ENCODE data around the gene SASH1. TPM values are rescaled to one million over a fixed set of nuclear protein-coding genes. Genes with fewer than 3 reads are reported as not detected.
A peak's percentile ranks its signal among the peaks of the same experiment; 100 is the strongest.
"Not testable (repeated sequence)": the region's sequence is repeated elsewhere in the genome, so short reads cannot be mapped to it uniquely, and the experiment has no call there.

The SASH1 gene
- total RNA-seq, 1 donor from 2014 or later: 15.5 TPM

DNA sequence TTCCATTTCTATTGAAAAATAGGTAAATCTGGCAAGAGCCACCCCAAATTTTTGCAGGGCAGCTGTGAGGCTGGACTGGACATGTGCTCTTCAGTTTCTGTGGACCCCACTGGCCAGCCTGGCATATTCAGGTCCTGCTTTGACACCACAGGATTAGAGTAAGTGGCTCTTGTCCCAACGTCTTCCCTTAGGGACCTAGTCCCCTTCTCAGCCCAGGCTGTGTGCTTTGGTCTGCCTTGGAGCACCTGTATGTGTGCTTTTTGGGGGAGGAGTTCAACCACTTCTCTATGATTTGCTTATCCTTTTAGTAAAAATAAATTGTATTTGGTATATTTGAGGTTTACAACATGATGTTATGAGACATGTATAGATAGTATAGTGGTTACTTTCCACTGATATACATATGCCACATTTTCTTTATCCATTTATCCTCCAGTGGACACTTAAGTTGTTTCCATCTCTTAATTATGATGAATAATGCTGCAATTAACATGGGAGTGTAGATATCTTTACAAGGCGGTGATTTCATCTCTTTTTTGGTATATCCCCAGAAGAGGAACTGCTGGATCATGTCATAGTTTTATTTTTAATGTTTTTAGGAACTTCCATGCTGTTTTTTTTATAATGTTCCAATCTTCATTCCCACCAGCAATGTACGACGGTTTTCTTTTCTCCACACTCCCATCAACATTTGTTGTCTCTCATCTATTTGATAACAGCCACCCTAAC lies 236.4 kb downstream of the SASH1 start:
- H3K4me3 Mint-ChIP-seq (ENCODE audit: unreplicated experiment): no peak overlapping the region
- Histone ChIP-seq H3K27ac (ENCODE audit: low read depth, low read length) (no peak overlapping the region), H3K9me3 (ENCODE audit: insufficient read depth, low read depth, low read length) (no peaks in the 10 kb centered on the region), H3K27me3 (ENCODE audit: insufficient read depth, low read length) (no peaks in the 10 kb centered on the region), H3K4me2 (ENCODE audit: low read length) (no peak overlapping the region), H3K4me1 (ENCODE audit: insufficient read depth, low read length) (no peaks in the 10 kb centered on the region), H3K4me3 (ENCODE audit: insufficient read depth, low read depth, low read length) (no peak overlapping the region), H3K9ac (ENCODE audit: low read length) (no peak overlapping the region), H4K20me1 (ENCODE audit: insufficient read depth, low read length) (no peaks in the 10 kb centered on the region), H3K36me3 (ENCODE audit: insufficient read depth, low read length) (no peaks in the 10 kb centered on the region), H3K79me2 (ENCODE audit: insufficient read depth, low read length) (no peaks in the 10 kb centered on the region), H2AFZ (ENCODE audit: low read depth, low read length) (no peak overlapping the region)
- H3K27ac Mint-ChIP-seq (ENCODE audit: unreplicated experiment): no peak overlapping the region
- H3K4me1 Mint-ChIP-seq (ENCODE audit: low read depth, unreplicated experiment): peaks cover 3% of the 10 kb centered on the region
- H3K36me3 Mint-ChIP-seq (ENCODE audit: low read depth, unreplicated experiment): no peaks in the 10 kb centered on the region
- FAIRE-seq: no peak
- peaks cover 3% of the 10 kb centered on the region for H3K27me3 Mint-ChIP-seq (ENCODE audit: low read depth, unreplicated experiment)
- TF ChIP-seq, protein P1, sequence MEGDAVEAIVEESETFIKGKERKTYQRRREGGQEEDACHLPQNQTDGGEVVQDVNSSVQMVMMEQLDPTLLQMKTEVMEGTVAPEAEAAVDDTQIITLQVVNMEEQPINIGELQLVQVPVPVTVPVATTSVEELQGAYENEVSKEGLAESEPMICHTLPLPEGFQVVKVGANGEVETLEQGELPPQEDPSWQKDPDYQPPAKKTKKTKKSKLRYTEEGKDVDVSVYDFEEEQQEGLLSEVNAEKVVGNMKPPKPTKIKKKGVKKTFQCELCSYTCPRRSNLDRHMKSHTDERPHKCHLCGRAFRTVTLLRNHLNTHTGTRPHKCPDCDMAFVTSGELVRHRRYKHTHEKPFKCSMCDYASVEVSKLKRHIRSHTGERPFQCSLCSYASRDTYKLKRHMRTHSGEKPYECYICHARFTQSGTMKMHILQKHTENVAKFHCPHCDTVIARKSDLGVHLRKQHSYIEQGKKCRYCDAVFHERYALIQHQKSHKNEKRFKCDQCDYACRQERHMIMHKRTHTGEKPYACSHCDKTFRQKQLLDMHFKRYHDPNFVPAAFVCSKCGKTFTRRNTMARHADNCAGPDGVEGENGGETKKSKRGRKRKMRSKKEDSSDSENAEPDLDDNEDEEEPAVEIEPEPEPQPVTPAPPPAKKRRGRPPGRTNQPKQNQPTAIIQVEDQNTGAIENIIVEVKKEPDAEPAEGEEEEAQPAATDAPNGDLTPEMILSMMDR (IDR thresholded peaks at IDR 0.05; ENCODE audit: insufficient read depth, low read depth, low read length): no peak
- TF ChIP-seq EZH2 (IDR thresholded peaks at IDR 0.05; ENCODE audit: insufficient read depth, low read length): no peak
- no peak for DNase-seq (ENCODE audit: low read depth)
- peaks cover 7% of the 10 kb centered on the region for H3K9me3 Mint-ChIP-seq (ENCODE audit: unreplicated experiment)

- Histone ChIP-seq H3K79me2 (ENCODE audit: insufficient read depth, low read length) (no peaks in the 10 kb centered on the region), H4K20me1 (ENCODE audit: insufficient read depth, low read length) (no peaks in the 10 kb centered on the region), H3K9me3 (ENCODE audit: insufficient read depth, low read depth, low read length) (no peaks in the 10 kb centered on the region), H3K27ac (ENCODE audit: low read depth, low read length) (no peak overlapping the region), H3K4me1 (ENCODE audit: insufficient read depth, low read length) (no peaks in the 10 kb centered on the region), H3K9ac (ENCODE audit: low read length) (no peak overlapping the region), H3K4me2 (ENCODE audit: low read length) (no peak overlapping the region), H3K36me3 (ENCODE audit: insufficient read depth, low read length) (no peaks in the 10 kb centered on the region), H3K4me3 (ENCODE audit: insufficient read depth, low read depth, low read length) (no peak overlapping the region), H3K27me3 (ENCODE audit: insufficient read depth, low read length) (no peaks in the 10 kb centered on the region), H2AFZ (ENCODE audit: low read depth, low read length) (no peak overlapping the region)
- Mint-ChIP-seq H3K4me1 (ENCODE audit: low read depth, unreplicated experiment) (peaks cover 3% of the 10 kb centered on the region), H3K4me3 (ENCODE audit: unreplicated experiment) (no peak overlapping the region), H3K9me3 (ENCODE audit: unreplicated experiment) (peaks cover 15% of the 10 kb centered on the region), H3K27me3 (ENCODE audit: low read depth, unreplicated experiment) (peaks cover 3% of the 10 kb centered on the region), H3K27ac (ENCODE audit: unreplicated experiment) (no peak overlapping the region), H3K36me3 (ENCODE audit: low read depth, unreplicated experiment) (no peaks in the 10 kb centered on the region)
- TF ChIP-seq, protein P1 (IDR thresholded peaks at IDR 0.05; ENCODE audit: insufficient read depth, low read depth, low read length): no peak
- TF ChIP-seq EZH2 (IDR thresholded peaks at IDR 0.05; ENCODE audit: insufficient read depth, low read length): no peak
- FAIRE-seq: no peak
- no peak for DNase-seq (ENCODE audit: low read depth)
Measured at GRCh38 chr6:148580442-148580841, 237.8 kb downstream of the SASH1 start.

- Histone ChIP-seq H3K4me3 (ENCODE audit: insufficient read depth, low read depth, low read length) (no peak overlapping the region), H3K79me2 (ENCODE audit: insufficient read depth, low read length) (no peaks in the 10 kb centered on the region), H3K27ac (ENCODE audit: low read depth, low read length) (no peak overlapping the region), H3K27me3 (ENCODE audit: insufficient read depth, low read length) (no peaks in the 10 kb centered on the region), H3K9ac (ENCODE audit: low read length) (no peak overlapping the region), H2AFZ (ENCODE audit: low read depth, low read length) (no peak overlapping the region), H3K36me3 (ENCODE audit: insufficient read depth, low read length) (no peaks in the 10 kb centered on the region), H3K4me1 (ENCODE audit: insufficient read depth, low read length) (no peaks in the 10 kb centered on the region), H4K20me1 (ENCODE audit: insufficient read depth, low read length) (no peaks in the 10 kb centered on the region), H3K4me2 (ENCODE audit: low read length) (no peak overlapping the region), H3K9me3 (ENCODE audit: insufficient read depth, low read depth, low read length) (no peaks in the 10 kb centered on the region)
- H3K36me3 Mint-ChIP-seq (ENCODE audit: low read depth, unreplicated experiment): no peaks in the 10 kb centered on the region
- FAIRE-seq (no peak), DNase-seq (ENCODE audit: low read depth) (peak; percentile 44)
- TF ChIP-seq EZH2 (IDR thresholded peaks at IDR 0.05; ENCODE audit: insufficient read depth, low read length): no peak
- peaks cover 3% of the 10 kb centered on the region for H3K27me3 Mint-ChIP-seq (ENCODE audit: low read depth, unreplicated experiment)
- H3K4me3 Mint-ChIP-seq (ENCODE audit: unreplicated experiment): no peak overlapping the region
- H3K27ac Mint-ChIP-seq (ENCODE audit: unreplicated experiment): no peak overlapping the region
- H3K9me3 Mint-ChIP-seq (ENCODE audit: unreplicated experiment): peaks cover 32% of the 10 kb centered on the region
- no peaks in the 10 kb centered on the region for H3K4me1 Mint-ChIP-seq (ENCODE audit: low read depth, unreplicated experiment)
Measured at GRCh38 chr6:148583631-148584030, 241.0 kb downstream of the SASH1 start.

- not testable (repeated sequence) for H3K4me2 ChIP-seq (ENCODE audit: low read length); H3K36me3 Mint-ChIP-seq (ENCODE audit: low read depth, unreplicated experiment); H3K79me2 ChIP-seq (ENCODE audit: insufficient read depth, low read length); H3K4me3 ChIP-seq (ENCODE audit: insufficient read depth, low read depth, low read length); H3K36me3 ChIP-seq (ENCODE audit: insufficient read depth, low read length); H3K9me3 ChIP-seq (ENCODE audit: insufficient read depth, low read depth, low read length); FAIRE-seq; H3K27ac ChIP-seq (ENCODE audit: low read depth, low read length); H3K27ac Mint-ChIP-seq (ENCODE audit: unreplicated experiment); H3K27me3 ChIP-seq (ENCODE audit: insufficient read depth, low read length); H4K20me1 ChIP-seq (ENCODE audit: insufficient read depth, low read length); DNase-seq (ENCODE audit: low read depth); H2AFZ ChIP-seq (ENCODE audit: low read depth, low read length); H3K4me1 Mint-ChIP-seq (ENCODE audit: low read depth, unreplicated experiment); H3K27me3 Mint-ChIP-seq (ENCODE audit: low read depth, unreplicated experiment); H3K4me3 Mint-ChIP-seq (ENCODE audit: unreplicated experiment); H3K9ac ChIP-seq (ENCODE audit: low read length); H3K4me1 ChIP-seq (ENCODE audit: insufficient read depth, low read length)
- peaks cover 32% of the 10 kb centered on the region for H3K9me3 Mint-ChIP-seq (ENCODE audit: unreplicated experiment)
Measured at GRCh38 chr6:148585641-148586040, 243.0 kb downstream of the SASH1 start.

Data from astrocyte (in vitro differentiated cells and primary cell).